HG03095 (cell line): Measurements from ENCODE around the gene MIX23.

Source experiments
- ATAC-seq: cut with Tn5 transposase; IDR thresholded peaks from one replicate; pipeline ENCODE4 v1.9.1; 2021; ENCODE audit warnings: moderate library complexity; ENCODE audit not compliant: unreplicated experiment

Gene MIX23

GRCh38 chr3:122382888-122383666 is at the start of gene MIX23:
Gene MIX23, minus strand, starts transcription at chr3:122383231. Its CDS starts 7 bp downstream, at chr3:122383224.
- peak; percentile 44 for ATAC-seq

GRCh38 chr3:122430371-122430770 is 47.3 kb upstream of the MIX23 start:
- ATAC-seq: no peak

GRCh38 chr3:122427857-122428471 is 44.9 kb upstream of the MIX23 start:
- ATAC-seq: no peak

- no peak for ATAC-seq
Observed at GRCh38 chr3:122421836-122422235, 38.8 kb upstream of the MIX23 start.

GRCh38 chr3:122421101-122421500 is 38.1 kb upstream of the MIX23 start:
- no peak for ATAC-seq

- no peak for ATAC-seq
Observed at GRCh38 chr3:122416966-122417365, 33.9 kb upstream of the MIX23 start.

- peak; percentile 79 for ATAC-seq
Observed at GRCh38 chr3:122415762-122416654, 33.0 kb upstream of the MIX23 start, which contains the start of gene WDR5B. Gene WDR5B, minus strand, starts transcription at chr3:122416062. Its CDS starts 534 bp downstream, at chr3:122415528.

GRCh38 chr3:122415104-122415744 is 32.2 kb upstream of the MIX23 start:
- ATAC-seq: peak; percentile 54

GRCh38 chr3:122414391-122414790 is 31.4 kb upstream of the MIX23 start:
- no peak for ATAC-seq

GRCh38 chr3:122410639-122411038 is 27.6 kb upstream of the MIX23 start:
- ATAC-seq: no peak

- no peak for ATAC-seq
Observed at GRCh38 chr3:122410111-122410510, 27.1 kb upstream of the MIX23 start.

- ATAC-seq: no peak
Observed at GRCh38 chr3:122409446-122409845, 26.4 kb upstream of the MIX23 start.

- no peak for ATAC-seq
Observed at GRCh38 chr3:122407946-122408345, 24.9 kb upstream of the MIX23 start.

- ATAC-seq: no peak
Observed at GRCh38 chr3:122406198-122406597, 23.2 kb upstream of the MIX23 start.

GRCh38 chr3:122405015-122405414 is 22.0 kb upstream of the MIX23 start:
- ATAC-seq: no peak

GRCh38 chr3:122403489-122403888 is 20.5 kb upstream of the MIX23 start:
- no peak for ATAC-seq

- no peak for ATAC-seq
Observed at GRCh38 chr3:122398920-122399319, 15.9 kb upstream of the MIX23 start.

GRCh38 chr3:122397201-122397600 is 14.2 kb upstream of the MIX23 start:
- no peak for ATAC-seq

- ATAC-seq: no peak
Observed at GRCh38 chr3:122396511-122396910, 13.5 kb upstream of the MIX23 start.

- no peak for ATAC-seq
Observed at GRCh38 chr3:122395582-122395981, 12.6 kb upstream of the MIX23 start.

GRCh38 chr3:122394173-122394572 is 11.1 kb upstream of the MIX23 start:
- no peak for ATAC-seq
